Inflammatory macrophage treated with lipopolysaccharide for 1 hour (primary cell): ENCODE data around the gene KCNJ4.

Experiments used
- DNase-seq, 2 donors: peaks; one replicate each; pipeline ENCODE4 v3.0.0-alpha.2; 2020 to 2022

Gene KCNJ4

DNA sequence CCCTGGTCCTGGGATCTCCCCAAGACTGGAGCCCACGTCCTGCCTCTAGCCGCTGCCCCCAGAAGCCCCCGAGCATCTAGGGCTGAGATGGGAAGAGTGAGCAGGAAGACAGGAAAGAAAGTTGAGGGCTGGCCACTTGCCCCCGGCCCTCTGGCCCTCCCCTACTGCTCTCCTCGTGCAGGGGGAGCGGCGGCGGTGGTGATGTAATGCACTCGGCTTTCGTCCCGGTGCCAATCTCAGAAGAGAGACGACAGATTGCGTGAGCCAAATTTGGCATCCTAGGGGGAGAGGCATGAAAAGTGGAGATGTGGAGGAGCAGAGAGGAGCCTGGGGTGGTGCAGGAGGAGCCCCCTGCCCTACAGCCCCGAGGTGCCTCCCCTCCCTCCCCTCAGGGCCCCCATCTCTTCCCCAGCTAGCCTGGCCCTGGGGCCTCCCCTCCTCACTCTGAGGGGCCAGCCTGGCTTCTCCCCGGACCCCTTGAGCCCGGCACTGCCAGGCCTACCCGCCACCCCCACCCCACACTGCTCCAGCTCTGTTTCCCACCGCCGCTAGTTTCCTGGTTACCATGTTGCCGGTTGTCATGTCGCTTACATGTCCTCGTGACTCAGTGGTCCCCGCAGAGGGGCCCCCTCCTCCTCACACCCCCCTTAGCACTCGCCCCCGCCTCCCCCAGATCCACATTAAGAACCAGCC is 2.5 kb downstream of the KCNJ4 start:
- DNase-seq = no peak

DNA sequence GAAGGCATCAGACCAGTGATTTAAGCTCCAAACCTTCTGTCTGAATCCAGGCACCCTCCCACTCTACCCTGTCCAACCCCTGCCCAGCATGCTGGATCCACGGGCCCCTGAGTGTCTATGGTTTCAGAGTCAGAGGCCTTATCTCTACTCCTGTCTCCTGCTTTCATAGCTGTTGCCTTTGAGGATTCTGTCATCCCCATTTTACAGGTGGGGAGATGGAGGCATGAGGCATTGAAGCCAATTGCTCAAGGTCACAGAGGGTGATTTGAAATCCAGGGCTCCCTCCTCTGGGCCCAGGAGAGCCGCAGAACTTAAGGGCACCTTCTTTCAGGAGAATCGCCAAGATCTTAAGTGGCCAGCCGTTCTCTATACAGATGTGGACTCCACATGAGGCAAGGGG is 3.1 kb downstream of the KCNJ4 start:
- no peak for DNase-seq

DNA sequence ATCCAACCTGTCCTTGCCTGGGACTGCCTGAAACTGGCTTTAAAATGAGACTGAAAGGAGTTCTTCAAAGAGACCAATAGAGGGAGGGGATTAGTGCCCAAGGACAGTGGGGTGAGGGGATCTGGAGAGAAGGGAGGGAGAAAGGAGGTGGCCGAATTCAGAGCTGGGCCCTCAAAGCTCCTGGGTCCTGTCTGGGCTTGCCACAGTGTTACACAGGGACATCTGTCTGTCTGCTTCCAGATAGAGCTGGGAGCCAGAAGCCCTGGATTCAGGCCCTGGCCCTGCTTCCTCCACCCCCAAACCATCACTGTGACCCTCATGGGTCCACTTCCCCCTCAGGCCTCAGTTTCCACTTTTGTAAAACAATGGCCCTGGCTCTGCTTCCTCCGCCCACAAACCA is 3.6 kb downstream of the KCNJ4 start:
- no peak for DNase-seq

DNA sequence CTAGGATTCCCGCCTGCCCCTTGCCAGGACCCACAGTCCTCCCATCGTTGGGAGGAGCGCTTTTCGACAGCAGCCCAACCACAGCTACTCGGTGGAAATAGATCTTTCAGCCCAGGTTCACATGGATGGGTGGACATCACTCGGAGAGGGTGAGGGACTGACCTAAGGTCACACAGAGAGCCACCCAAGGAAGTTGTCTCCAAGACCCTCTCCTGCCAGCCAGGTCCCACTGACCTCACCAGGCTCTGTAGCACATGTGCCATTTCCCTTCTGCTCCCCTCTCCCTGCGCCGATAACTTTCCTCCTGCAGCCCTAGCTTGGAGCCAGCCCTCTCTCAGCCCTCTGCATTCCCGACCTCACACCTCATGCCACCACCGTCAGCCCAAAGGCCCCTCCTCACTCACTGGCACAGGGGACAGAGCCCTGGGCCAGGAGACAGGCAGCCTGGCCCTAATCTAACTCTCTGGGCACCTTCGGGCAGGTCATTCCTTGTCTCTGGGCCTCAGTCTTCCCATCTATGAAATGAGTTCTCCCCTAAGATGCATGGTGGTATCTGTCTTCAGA is 4.7 kb downstream of the KCNJ4 start:
- DNase-seq = no peak

DNA sequence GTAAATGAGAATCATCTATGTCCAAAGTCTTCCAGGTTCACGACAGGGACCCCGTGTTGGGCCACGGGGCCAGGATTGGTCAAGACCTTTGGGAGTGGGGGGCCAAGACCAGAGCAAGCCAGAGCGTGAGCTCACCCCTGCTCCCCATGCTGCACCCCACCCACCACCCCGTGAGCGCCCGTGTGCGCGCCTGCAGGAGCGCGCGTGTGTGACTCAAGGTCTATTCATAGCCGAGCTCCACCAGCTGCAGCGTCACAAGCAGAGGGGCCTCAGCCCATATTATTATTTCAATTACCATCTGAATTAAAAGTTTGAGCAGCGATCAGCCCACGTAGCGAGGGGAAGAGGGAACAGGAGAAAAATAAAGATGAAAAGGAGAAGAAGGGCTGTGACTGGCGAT is 5.2 kb downstream of the KCNJ4 start:
- no peak for DNase-seq

DNA sequence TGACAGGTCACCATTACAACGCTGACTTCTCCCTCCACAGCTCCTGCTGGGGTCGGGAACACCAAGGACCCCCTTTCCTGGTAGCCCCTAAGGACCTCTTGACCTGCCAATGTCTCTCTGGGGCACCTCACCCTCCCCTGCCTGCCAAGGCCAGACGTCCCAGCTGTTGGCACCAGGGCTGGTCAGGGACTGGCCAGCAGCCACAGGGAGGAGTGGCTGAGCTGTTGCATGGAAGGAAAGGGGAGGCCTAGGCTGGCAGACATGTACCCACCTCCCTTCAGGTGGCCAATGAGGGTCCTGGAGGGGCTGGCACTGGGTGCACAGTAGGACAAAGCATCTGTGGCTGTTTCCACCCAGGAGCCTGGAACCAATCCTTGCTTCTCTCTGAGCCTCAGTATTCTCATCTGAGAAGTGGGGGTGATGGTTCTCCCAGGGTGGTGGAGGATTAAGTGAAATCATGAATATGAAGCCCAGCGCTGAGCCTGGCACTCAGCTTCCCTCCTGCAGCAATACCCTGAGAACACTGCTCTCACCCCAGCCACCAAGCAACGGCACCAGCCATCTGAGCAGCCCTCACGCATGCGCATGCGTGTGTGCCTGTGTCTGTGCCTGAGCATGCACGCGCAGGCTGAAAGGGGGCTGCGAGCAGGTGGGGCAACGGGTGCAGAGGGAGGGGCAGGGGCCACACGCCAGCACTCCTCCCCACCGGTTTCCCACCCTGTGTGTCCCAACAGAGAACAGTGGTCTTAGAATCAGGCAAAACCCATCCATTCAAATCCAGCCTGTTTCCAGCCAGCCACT is 5.9 kb downstream of the KCNJ4 start:
- no peak for DNase-seq

DNA sequence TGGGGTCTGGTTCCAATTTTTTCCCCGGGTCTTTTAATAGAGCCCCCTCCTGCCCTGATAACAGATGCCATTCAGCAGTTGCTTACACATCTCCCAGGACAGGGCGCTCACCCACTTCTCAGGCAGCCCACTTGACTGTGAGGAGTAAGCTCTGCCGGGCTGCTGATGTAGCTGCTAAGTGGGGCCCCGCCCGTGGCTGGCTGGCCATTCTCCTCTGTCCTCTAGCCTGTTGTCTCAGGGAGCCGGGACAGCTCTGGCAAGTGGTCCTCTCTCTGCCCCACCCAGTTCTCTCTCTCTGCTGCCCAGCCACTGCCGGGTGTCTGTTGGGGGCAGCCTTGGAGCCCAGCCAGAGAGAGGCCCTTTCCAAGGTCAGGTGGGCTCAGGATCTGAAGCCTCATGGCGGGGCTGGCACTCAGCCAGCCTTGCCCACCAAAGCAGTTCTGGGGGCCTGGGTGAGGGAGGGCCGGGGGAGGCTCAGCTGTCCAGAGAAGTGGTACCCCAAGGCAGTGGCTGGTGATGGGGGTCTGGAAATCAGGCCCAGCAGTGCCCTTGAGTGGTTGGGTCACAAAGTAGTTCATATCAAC is 8.9 kb downstream of the KCNJ4 start:
- no peak for DNase-seq

DNA sequence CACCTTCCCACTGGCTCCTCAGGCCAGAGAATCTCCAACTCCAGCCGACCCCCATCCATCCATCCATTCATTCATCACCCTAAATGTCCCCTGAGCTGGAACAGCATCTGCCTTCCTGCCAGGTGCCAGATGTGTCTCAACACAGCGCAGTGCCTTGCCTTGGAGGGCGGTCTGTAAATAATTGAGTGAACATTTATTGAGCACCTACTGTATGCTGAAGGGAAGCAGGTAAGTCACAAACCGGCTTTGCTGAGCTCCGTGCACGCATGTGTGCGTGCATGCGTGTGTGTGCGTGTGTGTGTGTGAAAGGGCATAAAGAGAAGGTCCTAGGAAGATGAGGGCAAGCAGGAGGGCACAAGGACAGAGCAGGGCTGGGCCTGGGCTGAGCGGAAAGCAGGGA is 10.2 kb downstream of the KCNJ4 start:
- no peak for DNase-seq

DNA sequence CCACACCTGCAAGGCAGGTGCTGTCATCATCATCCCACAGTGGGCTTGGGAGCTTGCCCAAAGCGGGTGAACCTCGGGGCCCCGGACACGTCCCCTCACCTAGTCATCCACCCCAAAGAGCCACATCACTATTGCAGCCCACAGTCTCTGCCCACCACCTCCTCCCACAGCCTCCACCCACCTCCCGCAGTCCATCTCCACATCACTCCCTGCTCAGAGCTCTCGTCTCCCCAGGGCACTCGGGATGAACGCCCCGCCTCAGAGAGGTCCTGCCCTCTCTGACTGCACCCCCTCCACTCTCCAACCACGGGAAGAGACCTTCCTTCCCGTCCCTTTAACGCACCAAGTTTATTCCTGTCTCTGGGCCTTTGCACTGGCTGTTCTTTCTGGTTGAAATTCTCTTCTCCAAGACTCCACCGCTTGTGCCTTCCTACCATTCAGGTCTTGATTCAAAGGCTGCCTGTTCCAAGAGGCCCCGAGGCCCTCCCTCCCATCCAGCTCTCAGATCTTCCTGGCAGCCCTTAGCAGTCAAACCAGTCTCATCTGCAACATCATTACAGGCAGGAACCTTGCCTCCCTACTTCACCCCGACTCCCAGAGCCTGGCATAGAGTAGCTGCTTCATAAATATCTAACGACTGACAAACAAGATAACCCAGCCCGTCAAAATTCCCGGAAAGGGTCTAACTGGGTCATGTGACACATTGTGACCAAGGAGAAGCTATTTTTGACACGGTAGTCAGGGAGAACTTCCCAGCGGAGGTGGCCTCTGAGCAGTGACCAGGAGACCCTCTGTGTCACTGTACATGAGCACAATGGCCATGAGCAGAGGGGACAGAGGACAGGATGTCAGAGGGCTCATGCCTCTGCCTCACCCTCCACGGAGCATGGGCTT is 11.1 kb downstream of the KCNJ4 start:
- no peak for DNase-seq

DNA sequence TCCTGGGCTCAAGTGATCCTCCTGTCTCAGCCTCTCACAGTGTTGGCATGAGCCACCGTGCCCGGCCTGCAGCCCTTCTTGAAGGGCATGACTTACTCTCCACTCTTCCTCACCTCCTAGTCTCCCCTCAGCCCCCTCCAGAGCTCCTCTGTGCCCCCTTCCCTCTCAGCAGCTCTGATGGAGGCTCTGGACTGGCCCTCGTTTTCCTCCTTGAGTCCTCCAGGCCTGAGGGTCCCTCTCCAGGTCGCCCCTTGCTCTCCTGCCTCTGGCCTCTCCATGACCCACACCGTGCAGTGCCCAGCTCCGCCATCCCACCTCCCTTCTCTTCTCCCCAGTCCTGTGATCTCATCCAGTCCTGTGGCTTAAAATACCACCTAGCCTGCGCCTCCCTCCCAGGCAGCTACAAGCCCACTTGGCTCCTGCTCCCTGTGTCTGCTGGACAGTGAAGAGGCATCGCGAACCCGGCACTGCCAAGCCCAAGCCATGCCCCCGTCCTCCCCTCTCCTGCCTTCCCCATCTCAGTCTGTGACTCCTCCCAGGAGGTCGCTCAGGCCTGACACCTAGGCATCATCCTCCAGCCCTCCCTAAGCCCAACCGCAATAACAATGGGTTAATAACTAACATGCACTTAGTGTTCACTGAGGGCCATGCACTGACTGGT is 11.9 kb downstream of the KCNJ4 start:
- DNase-seq = no peak

DNA sequence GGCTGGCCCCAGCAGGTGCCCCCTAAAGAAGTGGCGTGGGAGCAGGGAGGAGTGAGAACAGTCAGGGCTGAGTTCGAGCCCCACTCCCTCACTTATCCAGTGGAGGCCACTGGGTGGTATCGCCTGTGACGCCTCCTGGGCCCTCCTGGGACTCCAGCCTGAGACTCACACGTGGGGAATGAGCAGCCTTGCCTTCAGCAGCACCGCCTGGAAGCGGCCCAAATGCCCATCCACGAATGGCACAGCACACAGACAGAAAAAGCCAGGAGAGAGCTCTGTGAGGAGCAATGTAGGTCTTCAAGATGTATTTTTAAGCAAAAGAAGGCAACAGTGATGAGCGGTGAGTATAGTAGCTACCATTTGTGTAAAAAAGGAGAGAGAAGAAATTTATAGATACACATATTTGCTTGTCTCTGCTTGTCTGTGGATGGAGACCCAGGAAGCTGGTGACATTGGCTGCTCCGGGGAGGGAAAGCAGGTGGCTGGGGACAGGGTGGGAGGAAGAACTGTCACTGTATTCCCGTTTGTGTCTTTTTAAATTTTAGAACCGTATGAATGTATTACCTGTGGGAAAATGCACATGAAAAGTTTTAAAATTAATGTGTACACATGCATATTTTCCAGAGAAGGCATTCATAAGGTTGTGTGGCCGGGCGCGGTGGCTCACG is 13.2 kb downstream of the KCNJ4 start:
- DNase-seq = no peak

DNA sequence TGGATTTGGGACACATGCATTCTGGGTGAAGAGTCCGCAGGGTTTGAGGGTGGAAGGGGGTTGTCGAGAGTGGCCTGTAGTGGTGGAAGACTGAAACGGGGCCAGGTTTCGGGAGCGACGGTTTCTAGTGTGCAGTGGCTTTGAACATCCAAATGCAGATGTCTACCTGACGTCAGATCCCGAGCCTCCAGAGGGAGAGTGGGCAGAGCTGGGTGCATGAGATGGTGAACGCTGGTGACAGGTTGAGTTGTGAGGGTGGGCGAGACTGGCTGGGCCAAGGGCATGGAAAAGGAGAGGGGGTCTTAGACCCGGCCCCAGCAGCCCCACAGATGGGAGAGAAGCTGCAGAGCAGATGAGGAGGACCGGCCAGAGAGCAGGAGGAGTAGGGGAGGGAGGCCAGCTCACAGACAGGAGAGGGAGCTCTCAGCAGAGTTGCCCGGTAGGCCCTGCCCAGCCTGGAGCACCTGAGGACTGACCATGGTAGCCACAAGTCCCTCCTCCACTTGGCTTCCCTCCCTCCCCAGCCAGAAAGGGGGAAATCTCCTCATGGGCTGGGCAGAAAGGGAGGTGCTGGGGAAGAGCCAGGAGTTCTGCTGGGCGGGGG is 14.2 kb downstream of the KCNJ4 start:
- no peak for DNase-seq

DNA sequence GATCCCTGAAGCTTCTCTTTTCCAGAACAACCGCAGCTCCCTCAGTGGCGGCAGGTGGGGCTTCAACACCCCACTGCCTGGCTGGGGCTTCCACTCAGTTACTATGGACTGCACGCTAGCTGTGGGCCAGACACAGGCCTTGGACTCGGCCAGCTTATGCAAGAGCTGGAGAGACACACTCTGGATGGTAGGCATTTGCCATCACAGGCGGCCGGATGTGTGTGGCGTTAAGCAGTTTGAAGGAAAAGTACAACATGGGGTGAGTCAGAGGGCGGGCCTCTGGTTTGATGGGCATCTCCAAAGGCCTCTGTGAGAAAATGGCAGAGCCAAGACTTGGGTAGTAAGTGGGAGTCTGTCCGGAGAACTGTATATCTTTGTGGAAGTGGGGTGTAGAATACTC is 17.6 kb downstream of the KCNJ4 start:
- no peak for DNase-seq

DNA sequence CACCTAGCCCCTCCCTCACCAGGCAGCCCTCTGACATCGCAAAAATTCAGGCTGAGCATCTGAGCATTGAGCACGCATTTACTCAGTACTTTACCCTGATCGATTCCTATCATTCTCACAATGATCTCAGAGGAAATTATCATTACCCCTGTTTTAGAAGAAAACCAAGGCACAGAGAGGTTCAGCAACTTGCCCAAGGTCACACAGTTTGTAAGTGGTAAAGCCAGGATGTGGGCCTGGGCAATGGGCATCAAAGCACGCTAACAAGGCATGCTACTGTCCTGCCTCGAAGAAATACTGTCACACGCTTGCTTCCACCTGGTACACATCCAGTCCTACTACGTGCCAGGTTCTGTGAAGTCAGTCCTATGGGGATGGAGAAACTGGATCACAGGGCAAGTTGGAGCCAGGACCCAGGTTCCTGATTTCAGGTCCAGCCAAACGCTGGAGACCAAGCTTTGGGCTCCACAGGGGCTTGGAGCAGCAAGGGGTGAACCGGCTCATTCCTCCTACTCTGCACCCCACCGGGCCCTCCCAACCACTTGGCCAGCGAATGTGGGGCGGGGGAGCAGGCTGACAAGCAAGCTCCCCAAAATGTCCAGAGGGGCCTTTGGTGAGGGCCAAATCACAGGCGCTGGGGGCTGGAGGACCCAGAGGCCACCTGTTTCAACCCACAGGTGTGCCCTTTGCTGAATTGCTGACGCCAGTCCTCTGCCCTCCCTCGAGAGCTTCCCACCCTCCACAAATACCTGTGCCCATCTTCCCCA is 18.2 kb downstream of the KCNJ4 start:
- DNase-seq = no peak

DNA sequence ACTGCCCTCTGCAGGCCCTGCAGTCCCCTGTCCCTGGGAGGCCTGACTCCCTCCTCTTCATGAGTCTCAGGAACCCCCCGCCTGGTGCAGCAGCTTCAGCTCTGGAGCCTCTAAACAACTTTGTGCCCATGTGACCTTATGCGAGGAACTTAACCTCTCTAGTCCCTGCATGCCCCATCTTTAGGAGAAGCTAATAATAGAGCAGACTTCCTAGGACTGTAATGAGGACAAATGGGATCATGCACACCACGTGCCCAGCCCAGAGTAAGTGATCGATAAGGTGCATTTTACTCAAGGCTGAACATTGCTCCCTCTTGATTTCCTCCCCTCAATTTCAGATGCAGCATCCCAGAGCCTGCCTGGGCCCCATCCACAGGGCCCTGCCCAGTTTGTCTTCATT is 19.0 kb downstream of the KCNJ4 start:
- DNase-seq = no peak

DNA sequence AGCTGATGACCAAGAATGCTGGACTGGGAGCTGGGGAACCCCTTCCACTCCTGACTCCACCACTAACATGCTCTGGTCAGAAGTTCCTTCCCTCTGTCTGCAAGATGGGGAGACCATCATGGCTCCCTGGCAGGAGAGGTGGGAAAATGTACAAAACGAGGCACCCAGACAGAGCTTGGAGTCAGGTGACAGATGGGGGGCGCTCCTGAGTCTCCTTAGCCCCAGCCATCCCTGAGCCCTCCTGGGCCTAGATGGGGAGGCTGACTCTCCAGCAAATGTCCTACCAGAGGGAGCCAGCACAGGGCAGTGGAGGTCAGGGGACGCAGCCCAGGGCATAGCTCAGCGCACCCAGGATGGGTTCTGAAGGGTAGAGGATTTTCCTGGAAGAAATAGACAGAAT is 20.0 kb downstream of the KCNJ4 start:
- no peak for DNase-seq

DNA sequence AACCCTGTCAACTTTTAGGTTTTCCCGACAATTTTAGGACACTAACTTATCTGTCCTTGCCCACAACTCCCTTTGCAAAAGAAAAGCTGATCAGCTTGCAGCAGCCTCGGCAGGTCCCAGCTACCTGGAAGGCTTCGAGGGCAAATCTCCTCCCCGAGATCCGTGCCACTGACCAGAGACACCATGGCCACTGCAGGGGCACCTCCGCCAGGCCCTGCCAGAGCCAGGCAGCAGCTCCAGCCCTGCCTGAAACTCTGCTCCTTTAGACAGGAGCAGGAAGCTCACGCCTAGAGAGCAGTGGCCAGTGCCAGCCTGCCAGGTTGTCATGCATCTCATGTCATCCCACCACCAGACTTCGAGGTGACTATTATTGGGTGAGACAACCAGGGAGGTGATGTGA is 21.1 kb downstream of the KCNJ4 start:
- DNase-seq = no peak

DNA sequence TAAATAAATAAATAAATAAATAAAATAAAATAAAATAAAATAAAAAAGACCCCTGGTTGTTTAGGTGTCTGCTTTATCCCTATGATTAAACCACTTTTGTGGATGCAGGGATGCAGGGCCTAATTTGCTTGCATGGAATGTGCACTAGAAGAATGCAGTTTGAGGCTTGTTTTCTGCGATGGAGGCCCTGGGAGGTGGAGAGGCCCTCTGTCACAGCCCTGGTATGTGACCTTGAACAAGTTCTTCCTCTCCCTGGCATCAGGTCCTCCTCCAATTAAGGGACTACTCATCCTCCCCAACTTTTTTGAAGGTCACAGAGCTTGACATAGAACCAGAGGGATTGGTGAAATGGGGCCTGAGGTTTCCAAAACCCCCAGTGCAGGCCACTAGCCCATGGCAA is 22.7 kb downstream of the KCNJ4 start:
- DNase-seq = no peak

DNA sequence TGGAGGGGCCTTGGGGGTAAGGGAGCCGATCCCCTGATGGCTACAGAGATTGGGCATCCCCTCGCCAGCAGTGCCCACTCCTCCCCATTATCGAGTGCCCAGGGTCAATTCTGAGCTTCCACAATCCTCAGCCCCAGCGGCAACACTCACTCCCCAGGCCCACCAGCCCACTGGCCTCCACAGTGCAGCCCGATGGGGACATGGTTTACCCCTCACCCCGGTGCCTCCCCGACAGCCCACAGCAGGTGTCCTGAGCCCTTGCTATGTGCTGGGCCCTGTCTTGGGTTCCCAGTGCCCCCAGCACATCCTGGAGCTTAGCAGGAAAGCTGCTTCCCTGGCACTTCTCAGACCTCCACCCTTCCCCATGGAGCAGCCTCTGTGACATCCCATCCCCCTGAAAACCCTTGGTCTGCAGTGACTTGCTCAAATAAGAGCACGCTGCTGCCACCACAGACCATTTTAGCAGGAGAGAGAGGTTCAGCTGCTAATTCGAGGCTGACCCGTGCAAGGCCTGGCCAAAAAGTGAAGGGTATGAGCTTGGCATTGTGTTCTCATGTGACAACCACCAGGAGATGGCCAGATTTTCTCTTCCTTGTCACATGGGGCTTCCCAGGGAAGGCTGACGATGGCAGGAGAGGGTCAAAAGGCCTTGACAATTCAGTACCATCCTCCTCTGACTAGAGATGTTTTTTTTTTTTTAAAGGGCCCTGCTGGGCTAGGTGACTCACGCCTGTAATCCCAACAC is 23.6 kb downstream of the KCNJ4 start:
- no peak for DNase-seq
